ENCODE results near the gene DHRS4L2. TPM values are rescaled to one million over a fixed set of nuclear protein-coding genes. Genes with fewer than 3 reads are reported as not detected.

DHRS4L2 gene
- total RNA-seq, 1 experiment from 2014 or later, result 11.1 TPM

DNA sequence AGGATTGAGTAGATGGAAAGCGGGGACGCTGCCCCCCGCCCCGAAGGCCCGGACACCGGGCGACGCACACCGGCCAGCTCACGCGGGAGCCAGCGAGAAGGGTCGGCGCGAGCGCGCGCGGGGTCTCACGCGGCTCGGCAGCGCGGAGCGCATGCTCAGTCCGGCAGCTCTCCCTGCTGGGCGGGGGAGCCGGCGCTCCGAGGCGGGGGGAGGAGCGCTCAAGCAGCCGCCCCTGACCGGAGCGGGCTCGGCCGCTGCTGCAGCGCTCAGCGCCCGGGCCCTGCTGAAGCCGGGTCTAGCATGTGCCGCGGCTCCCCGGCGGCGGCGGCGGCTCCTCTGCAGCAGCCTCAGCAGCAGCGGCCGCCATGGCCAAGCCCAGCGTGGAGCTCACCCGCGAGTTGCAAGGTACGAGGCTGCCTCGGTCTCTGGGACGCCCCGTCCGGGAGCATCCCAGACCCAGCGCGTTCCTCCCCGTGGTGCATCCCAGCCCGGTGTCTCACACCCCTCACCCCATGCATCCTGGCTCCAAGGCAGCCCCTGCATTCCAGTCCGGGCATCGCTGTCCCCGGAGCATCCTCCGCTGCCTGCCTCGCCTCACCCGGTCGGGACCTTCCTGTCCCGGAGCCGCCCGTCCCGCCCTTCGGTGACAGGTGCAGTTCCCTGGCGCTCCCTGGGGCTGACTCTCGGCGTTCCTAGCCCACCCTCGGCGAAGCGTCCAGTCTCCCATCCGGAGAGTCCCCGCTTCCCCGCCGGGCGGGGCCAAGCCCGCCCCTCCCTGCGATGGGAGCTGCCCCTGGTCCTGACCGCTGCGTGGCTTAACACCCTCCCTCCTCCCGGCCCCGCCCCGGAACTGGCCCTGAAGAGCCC lies 63.3 kb downstream of the DHRS4L2 start, which contains the start of gene CARMIL3:
CARMIL3 (plus strand) TSS at position 221 of the 867 bp plus-strand sequence; CDS start at position 366, 145 bp downstream.
- Histone ChIP-seq H3K27ac (no peak within 1 kb of the TSS), H3K4me1 (no peaks in the 10 kb centered on the region; the same call in 1 of the 2 replicates), H3K27me3 (no peaks in the 10 kb centered on the region), H3K36me3 (no peaks in the 10 kb centered on the region), H3K9me3 (replicated peaks) (no peaks in the 10 kb centered on the region), H3K4me3 (peak within 1 kb of the TSS; percentile 62)
- DNase-seq, result peak; percentile 81 to 83

DNA sequence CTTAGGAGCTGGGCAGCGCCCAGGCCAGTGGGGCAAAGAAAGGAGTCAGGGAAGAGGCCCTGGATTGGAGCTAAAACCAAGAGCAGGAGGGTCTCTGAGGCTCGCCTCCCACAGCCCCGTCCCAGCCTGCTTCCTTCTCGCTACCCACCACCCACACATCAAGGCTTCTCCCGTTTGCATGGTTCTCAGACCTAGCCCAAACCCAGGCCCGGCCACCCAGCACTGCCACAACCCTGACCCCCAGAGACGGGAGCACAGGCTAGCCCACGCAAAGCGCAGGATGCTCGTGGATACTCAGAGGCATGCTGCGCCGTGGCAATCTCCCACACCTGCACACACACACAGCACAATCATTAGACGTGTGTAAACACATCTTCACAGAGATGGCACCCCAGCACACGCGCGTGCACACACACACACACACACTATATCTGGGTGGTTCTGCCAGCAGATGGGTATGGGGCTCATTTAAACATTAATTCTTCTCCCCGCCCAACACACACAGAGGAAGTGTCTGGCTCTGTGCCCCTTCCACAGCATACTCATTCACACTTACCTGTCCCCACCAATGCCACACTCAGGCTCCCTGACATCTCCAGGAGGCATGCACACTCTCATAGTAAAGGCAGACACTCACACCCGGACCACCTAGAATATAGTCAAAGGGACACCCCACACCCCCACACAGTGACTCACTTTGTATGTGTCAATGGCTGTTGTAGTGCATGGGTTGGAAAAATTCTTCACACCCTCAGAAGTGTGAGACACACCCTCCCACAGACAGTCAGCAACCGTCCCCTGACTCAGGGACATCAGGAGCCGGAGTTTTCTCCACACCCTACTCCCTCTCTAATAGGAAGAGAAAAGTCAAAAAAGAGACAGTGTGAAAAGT lies 64.2 kb downstream of the DHRS4L2 start:
- no peak for DNase-seq

DNA sequence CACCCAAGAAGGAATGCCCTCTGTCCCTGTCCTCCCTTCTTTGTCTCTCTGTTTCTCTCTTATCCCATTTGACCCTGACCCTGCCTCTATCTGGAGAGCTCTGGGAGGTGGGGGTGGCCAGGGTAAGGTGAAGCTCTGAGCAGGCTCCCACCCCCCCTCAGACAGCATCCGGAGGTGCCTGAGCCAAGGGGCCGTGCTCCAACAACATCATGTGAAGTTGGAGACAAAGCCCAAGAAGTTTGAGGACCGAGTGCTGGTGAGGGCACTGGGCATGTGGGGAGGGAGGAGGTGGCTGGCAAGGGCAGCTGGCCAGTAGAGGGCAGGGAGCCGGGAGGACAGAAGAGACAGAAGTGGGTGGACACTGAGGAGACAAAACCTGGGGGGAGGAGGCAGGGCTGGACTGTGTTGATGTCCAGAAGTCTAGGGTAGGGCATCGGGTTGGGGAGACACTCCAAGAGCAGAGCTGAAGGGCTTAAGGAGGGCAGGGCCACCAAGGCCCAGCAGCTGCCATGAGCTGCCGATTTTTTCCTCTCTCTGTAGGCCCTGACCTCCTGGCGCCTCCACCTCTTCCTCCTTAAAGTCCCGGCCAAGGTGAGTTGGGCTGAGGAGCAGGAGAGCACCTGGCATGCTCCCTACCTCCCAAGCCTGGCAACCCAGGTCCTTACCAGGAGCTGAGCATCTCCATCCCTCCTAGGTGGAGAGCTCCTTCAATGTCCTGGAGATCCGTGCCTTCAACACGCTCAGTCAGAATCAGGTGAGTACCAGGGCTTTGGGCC lies 65.0 kb downstream of the DHRS4L2 start:
- no peaks in the 10 kb centered on the region for H3K36me3 ChIP-seq
- H3K9me3 ChIP-seq (replicated peaks), result no peaks in the 10 kb centered on the region
- no peaks in the 10 kb centered on the region for H3K27me3 ChIP-seq
- no peak for DNase-seq
- no peak overlapping the region for H3K4me3 ChIP-seq
- H3K27ac ChIP-seq, result no peak overlapping the region
- no peaks in the 10 kb centered on the region; the same call in 1 of the 2 replicates for H3K4me1 ChIP-seq

More for the DNA sequence above, 64.2 kb downstream of the DHRS4L2 start:
- H3K4me1 ChIP-seq, result no peaks in the 10 kb centered on the region; the same call in 1 of the 2 replicates
- peak overlapping the region; percentile 62 for H3K4me3 ChIP-seq
- H3K27ac ChIP-seq, result no peak overlapping the region
- H3K27me3 ChIP-seq, result no peaks in the 10 kb centered on the region
- H3K9me3 ChIP-seq (replicated peaks), result no peaks in the 10 kb centered on the region
- H3K36me3 ChIP-seq, result no peaks in the 10 kb centered on the region

DNA sequence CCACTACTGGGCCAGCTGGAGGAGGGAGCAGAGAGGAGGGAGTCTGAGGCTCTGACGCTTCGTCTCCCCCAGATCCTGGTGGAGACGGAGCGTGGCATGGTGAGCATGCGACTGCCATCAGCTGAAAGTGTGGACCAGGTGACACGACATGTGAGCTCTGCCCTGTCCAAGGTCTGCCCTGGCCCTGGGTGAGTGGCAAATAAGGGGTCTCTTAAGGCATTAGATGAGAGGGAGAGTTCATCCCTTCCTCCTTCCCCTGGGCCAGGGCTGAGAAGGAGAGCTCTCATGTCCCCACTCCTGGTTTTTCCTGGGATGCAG lies 65.6 kb downstream of the DHRS4L2 start:
- no peaks in the 10 kb centered on the region for H3K9me3 ChIP-seq (replicated peaks)
- no peaks in the 10 kb centered on the region for H3K27me3 ChIP-seq
- H3K4me3 ChIP-seq, result no peak overlapping the region
- no peaks in the 10 kb centered on the region; the same call in 1 of the 2 replicates for H3K4me1 ChIP-seq
- no peak overlapping the region for H3K27ac ChIP-seq
- DNase-seq, result no peak
- no peaks in the 10 kb centered on the region for H3K36me3 ChIP-seq

DNA sequence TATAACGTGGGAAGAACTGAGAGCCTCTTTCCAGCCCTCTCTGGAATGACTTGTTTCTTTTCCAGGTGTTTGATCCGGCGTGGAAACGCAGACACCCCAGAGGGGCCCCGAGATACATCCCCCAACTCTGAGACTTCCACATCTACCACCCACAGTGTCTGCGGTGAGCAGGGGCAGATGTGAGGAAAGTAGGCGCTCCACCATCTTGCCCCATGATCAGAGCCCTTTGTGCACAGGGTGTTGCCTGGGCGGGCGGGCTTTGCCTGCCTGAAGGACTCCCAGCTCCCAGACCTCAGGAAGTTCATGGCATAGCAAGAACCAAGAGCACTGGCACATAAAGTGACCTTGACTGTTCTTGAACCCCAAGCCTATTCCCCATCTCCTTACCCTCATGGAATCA lies 65.9 kb downstream of the DHRS4L2 start:
- Histone ChIP-seq H3K27me3 (no peaks in the 10 kb centered on the region), H3K4me1 (no peaks in the 10 kb centered on the region; the same call in 1 of the 2 replicates), H3K36me3 (no peaks in the 10 kb centered on the region), H3K27ac (no peak overlapping the region), H3K4me3 (no peak overlapping the region), H3K9me3 (replicated peaks) (no peaks in the 10 kb centered on the region)
- DNase-seq, result no peak

Other genes with a start within 250 kb of the DHRS4L2 start
- 18.3 and 18.6 TPM in 2 replicates for gene DHRS4, start 35.2 kb upstream of the DHRS4L2 start, total RNA-seq (2014; rRNA removed; shearing (Covaris generic))
- 0.20 and 0.40 TPM in 2 replicates for gene CARMIL3, start 63.1 kb downstream of the DHRS4L2 start, total RNA-seq (2014; rRNA removed; shearing (Covaris generic))
- gene CPNE6, start 82.6 kb downstream of the DHRS4L2 start, total RNA-seq (2014; rRNA removed; shearing (Covaris generic)), result not detected in 2 replicates
- gene PCK2, start 105.4 kb downstream of the DHRS4L2 start, total RNA-seq (2014; rRNA removed; shearing (Covaris generic)), result 14.9 and 16.2 TPM in 2 replicates
- 75.2 and 82.0 TPM in 2 replicates for gene DCAF11, start 125.8 kb downstream of the DHRS4L2 start, total RNA-seq (2014; rRNA removed; shearing (Covaris generic))
- gene NRL, start 126.0 kb downstream of the DHRS4L2 start, total RNA-seq (2014; rRNA removed; shearing (Covaris generic)), result 3.5 and 4.4 TPM in 2 replicates
- 137 and 161 TPM in 2 replicates for gene FITM1, start 141.7 kb downstream of the DHRS4L2 start, total RNA-seq (2014; rRNA removed; shearing (Covaris generic))
- 118 and 120 TPM in 2 replicates for gene PSME1, start 147.3 kb downstream of the DHRS4L2 start, total RNA-seq (2014; rRNA removed; shearing (Covaris generic))
- 45.6 and 52.7 TPM in 2 replicates for gene EMC9, start 152.7 kb downstream of the DHRS4L2 start, total RNA-seq (2014; rRNA removed; shearing (Covaris generic))
- gene PSME2, start 157.7 kb downstream of the DHRS4L2 start, total RNA-seq (2014; rRNA removed; shearing (Covaris generic)), result 237 and 253 TPM in 2 replicates
- 43.0 and 58.8 TPM in 2 replicates for gene RNF31, start 158.6 kb downstream of the DHRS4L2 start, total RNA-seq (2014; rRNA removed; shearing (Covaris generic))
- gene IRF9, start 172.3 kb downstream of the DHRS4L2 start, total RNA-seq (2014; rRNA removed; shearing (Covaris generic)), result 11.1 and 15.9 TPM in 2 replicates
- 1.1 and 2.5 TPM in 2 replicates for gene REC8, start 183.2 kb downstream of the DHRS4L2 start, total RNA-seq (2014; rRNA removed; shearing (Covaris generic))
- 56.0 and 60.0 TPM in 2 replicates for gene IPO4, start 199.9 kb downstream of the DHRS4L2 start, total RNA-seq (2014; rRNA removed; shearing (Covaris generic))
- 32.6 and 35.7 TPM in 2 replicates for gene TM9SF1, start 206.5 kb downstream of the DHRS4L2 start, total RNA-seq (2014; rRNA removed; shearing (Covaris generic))
- gene TSSK4, start 216.8 kb downstream of the DHRS4L2 start, total RNA-seq (2014; rRNA removed; shearing (Covaris generic)), result 0.13 and 0.18 TPM in 2 replicates
- gene CHMP4A, start 224.6 kb downstream of the DHRS4L2 start, total RNA-seq (2014; rRNA removed; shearing (Covaris generic)), result 21.5 and 29.1 TPM in 2 replicates
- gene MDP1, start 227.1 kb downstream of the DHRS4L2 start, total RNA-seq (2014; rRNA removed; shearing (Covaris generic)), result 16.9 and 27.7 TPM in 2 replicates
- 296 and 300 TPM in 2 replicates for gene NEDD8, start 243.4 kb downstream of the DHRS4L2 start, total RNA-seq (2014; rRNA removed; shearing (Covaris generic))
- 45.8 and 54.1 TPM in 2 replicates for gene GMPR2, start 244.0 kb downstream of the DHRS4L2 start, total RNA-seq (2014; rRNA removed; shearing (Covaris generic))

Measured in SJCRH30 (cell line).